OCI-LY1 (cell line): Measurements from ENCODE around the gene FAM161A.

Experiments
- CTCF ChIP-seq: fragments of 200-600 bp; sonication (generic), shearing (Covaris generic); IDR thresholded peaks from 2 replicates; pipeline ENCODE4 v1.5.1; 2017; ENCODE audit warnings: mild to moderate bottlenecking, antibody characterized with exemption, low read length, moderate library complexity, mixed read lengths
- EZH2 ChIP-seq: fragments of 200-600 bp; sonication (generic), shearing (Covaris generic); IDR thresholded peaks from 2 replicates; pipeline ENCODE4 v1.8.0; 2017; ENCODE audit warnings: borderline replicate concordance, mixed run types, mild to moderate bottlenecking, antibody characterized with exemption, low read length, moderate library complexity, mixed read lengths

DNA sequence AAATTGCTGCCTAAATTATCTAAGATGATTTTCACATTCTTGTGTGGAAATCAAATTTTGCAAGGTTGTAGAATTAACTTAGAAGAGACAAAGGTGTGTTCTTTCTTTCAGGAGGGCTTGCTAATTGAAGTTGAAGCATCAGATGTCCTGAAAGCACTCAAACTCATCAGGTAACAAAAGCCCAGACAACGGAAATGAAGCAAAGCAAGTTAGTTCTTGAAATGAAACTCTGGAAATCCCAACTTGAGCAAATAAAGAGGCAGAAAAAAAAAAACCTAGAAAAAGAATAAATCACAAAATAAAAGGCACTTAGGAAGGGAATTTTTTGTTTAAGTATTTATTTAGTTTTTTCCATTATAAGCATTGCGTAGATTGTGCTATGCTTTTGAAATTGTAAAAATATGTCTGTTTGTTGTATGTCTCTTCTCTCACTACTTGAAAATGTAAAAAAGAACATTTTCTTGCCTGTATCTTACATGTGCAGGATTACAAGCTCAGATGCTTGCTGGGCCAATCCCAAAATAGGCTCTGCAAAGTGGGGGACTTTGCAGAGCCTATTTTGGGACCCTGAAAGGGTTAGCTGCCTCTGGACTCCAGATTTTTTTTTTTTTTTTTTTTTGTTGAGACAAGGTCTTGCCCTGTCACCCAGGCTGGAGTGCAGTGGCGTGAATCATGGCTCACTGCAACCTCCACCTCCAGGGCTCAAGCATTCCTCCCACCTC lies 46.7 kb downstream of the FAM161A start:
- no peak for TF ChIP-seq CTCF
- no peak for TF ChIP-seq EZH2
